T-helper 9 cell (primary cell): Measurements from ENCODE around the gene TDRKH.
"Not testable (repeated sequence)": the region's sequence is repeated elsewhere in the genome, so short reads cannot be mapped to it uniquely, and the experiment has no call there.

Source experiments
- DNase-seq: peaks from one replicate; pipeline ENCODE4 v3.0.0-alpha.2; 2020

TDRKH gene

DNA sequence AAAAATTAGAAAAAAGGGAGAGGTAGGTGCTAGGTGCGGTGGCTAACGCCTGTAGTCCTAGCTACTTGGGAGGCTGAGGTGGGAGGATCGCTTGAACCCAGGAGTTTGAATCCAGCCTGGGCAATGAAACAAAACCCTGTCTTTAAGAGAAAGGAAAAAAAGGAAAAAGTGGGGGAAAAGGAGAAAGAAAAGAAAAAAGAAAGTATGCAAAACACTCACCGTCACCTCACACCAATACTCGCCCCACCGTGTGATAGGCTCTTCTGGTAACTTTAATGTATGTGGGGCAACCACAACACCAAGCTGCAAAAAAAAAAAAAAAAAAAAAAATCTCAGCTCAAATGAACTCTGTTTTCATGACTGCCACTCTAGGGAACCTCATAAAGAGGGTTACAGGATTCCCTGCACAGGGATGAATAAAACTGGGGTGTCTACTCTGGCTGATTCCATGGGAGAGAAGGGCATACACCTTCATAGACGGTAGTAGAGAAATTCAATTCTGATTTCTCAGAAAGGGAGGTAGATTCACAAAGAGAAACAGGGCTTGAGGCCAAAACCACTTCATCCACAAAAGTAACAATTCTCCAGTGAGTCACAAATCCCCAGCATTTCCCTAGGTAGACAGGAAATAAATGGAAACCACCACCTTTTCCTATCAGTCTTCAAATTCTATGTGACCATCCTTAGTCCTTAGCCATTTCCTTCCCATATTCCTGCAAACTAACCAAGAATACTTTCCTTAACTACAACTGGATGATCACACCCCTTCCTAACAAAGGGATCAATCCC, 29.5 kb downstream of the TDRKH start:
- DNase-seq, result no peak

DNA sequence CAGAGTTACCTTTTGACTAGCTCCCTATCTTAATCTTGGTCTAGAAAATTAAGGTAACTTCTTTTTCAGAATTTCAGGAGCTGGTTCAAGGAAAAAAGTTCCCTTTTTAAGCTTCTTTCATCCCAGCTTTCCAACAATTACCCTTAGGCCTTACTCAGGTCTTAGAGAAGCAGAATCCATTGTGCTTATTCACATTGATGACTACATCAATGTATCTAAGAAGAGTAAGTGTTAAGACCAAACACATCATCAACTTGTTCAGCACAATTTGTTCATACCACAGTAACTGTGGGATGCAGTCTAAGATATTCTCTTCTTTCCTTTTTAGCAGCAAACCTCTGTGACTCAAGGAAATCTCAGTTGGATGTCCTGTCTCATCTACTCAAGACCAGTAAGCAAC, 31.1 kb downstream of the TDRKH start:
- no peak for DNase-seq

DNA sequence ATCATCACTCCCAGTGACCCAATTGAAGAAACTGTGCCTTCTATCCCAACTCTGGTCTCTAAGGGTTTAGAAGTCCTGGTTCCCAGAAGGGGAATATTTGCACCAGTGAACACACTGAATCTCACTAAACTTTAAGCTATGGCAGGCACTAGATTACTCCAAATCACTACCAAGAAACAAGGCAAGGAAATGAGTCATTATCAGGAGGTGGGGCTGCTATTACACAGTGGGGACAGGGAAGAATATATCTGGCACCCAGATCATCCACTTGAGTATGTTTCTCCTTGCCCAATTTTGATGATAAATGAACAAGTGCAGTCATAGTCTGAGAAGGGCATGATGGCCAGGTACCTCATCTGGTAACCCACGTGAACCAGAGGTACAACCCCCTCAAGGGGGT, 34.0 kb downstream of the TDRKH start:
- DNase-seq, result no peak

DNA sequence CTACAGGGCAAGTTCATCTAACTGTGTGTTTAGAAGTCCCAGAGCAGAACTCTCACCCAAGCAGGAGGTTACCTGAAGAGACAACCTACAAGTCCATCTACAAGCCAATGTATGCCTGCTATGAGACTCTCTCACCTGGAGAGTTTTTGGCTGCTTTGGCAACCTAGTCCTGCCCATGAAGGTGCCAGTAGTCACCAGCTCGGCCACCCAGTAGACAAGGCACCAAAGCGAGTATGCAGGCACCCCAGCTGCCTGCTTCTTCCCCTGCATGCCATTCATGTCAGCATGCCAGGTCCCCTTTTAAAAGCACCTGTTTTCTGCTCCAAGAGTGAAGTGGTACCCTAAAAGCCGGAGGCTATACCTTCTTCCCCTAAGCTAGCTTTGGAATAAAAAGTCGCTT, 48.8 kb downstream of the TDRKH start:
- no peak for DNase-seq

DNA sequence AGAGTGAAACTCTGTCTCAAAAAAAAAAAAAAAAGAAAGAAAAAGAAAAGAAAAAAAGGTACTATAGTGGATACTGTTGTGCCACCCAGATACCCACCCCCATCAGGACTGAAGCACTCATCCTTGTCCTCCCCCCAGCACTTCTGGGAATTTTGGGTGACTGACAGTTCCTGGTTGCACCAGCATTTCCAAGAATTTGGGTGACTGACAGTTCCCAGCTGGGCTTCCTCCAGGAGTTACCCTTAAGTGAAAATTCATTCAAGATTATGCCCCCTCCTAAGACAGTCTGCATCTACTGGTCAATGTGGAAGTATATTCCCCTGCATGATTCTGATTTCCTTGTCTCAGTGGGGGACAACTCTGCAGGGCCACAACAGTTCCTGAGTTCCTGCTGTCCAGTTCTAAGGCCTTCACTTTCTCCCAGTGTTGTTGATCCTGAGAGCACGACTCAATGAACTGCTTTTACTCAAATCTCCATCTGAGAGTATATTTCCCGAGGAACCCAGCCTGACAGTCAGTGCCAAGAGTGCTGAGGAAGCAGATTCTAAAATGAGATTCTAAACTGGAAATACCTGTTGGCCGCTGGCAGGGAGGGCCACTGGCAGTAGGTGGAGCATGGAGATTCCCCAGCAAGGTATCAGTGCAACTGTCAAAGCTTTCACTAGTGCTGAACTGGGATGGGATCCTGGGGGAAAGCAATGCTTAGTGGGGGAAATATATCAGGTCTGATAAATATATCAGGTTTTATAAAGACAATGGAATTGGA, 50.5 kb downstream of the TDRKH start:
- no peak for DNase-seq

- DNase-seq, result no peak
These were observed 52.8 kb downstream of the TDRKH start for GRCh38 chr1:151737479-151737878.

DNA sequence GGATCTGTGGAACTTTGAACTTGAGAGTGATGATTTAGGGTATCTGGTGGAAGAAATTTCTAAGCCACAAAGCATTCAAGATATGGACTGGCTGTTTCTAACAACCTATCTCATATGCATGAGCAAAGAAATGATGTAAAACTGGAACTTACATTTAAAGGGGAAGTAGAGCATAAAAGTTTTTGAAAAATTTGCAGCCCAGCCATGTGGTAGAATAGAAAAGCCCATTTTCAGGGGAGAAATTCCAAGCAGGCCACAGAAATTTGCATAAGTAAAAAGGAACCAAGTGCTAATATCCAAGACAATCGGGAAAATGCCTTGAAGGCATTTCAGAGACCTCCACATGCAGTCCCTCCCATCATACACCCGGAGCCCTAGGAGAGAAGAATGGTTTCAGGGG, 53.3 kb downstream of the TDRKH start:
- no peak for DNase-seq

DNA sequence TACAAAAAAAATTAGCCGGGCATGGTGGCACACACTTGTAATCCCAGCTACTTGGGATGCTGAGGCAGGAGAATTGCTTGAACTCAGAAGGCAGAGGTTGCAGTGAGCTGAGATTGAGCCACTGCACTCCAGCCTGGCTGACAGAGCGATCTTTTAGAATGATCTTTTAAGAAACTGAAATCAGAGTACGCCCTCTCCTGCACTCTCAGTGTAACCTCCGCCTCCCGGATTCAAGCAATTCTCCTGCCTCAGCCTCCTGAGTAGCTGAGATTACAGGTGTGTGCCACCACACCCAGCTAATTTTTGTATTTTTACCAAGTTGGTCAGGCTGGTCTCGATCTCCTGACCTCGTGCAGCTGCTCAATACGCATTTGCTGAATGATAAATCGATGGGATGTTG, 56.3 kb downstream of the TDRKH start:
- not testable (repeated sequence) for DNase-seq

GRCh38 chr1:151733126-151733525, 57.2 kb downstream of the TDRKH start:
- DNase-seq, result no peak

DNA sequence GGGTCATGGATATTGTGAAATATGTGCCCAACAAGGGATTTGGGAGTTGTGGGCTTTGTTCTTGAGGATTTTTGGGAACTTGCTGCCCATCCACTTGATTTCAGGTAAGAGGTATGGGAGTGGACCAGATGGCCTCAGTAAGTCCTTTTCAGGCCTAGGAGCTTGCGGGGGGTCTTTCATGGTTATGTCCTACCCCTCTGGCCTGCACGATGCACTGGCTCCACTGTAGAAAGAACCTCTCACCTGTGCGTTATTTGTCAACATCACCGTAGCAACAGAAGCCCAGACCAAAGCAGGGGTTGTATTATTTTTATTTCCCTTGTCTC, 60.4 kb downstream of the TDRKH start:
- no peak for DNase-seq

GRCh38 chr1:151729157-151729965, 60.9 kb downstream of the TDRKH start:
- DNase-seq, result no peak

- DNase-seq, result no peak
These were observed 61.9 kb downstream of the TDRKH start for GRCh38 chr1:151728151-151729054.

DNA sequence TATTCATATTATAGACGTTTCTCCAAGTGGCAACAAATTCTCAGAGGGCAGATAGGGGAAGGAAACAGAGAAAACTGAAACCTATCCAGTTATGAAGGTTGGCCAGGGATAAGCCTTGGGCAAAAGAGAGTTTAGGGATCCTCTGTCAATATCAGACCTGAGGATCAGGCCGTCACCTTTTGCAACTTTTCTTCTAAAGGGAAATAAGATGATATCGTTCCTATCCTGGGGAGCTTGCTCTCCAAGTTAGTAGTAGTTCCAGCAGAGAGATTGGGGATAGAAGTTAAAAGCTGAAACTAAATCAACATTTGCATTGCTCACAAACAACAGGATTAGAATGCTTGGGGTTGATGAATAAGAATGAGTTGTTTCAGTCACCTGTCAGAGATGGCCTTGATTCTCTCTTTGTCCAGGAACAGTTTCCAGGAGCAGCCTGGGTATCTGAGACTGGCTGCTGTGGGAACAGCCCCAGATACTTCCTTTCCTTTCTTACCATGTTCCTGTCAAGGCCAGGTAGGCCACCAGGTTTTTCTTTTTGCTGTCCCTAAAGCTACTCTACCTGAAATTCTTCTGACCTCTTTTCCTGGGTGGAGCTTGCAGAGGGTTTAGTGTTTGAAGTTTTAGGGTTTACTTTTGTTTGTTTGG, 66.5 kb downstream of the TDRKH start:
- no peak for DNase-seq
